H9 (cell line): ENCODE results near the gene MRPL28. TPM values are rescaled to one million over a fixed set of nuclear protein-coding genes. Genes with fewer than 3 reads are reported as not detected.

Experiments
- DNase-seq: peaks from one replicate; pipeline ENCODE4 v3.0.0-alpha.2; 2017
- H2AFZ ChIP-seq: one replicate; pipeline ENCODE4 v1.6.1; 2013; ENCODE audit warnings: mild to moderate bottlenecking, low read length, control low read depth, moderate library complexity
- H2AK5ac ChIP-seq: 2 replicates; pipeline ENCODE4 v1.6.1; 2013; ENCODE audit warnings: low read length, control low read depth, mixed read lengths; ENCODE audit not compliant: insufficient read length
- H2BK120ac ChIP-seq: one replicate; pipeline ENCODE4 v1.6.1; 2013; ENCODE audit warnings: low read depth, mild to moderate bottlenecking, low read length, control low read depth, inconsistent platforms; ENCODE audit not compliant: poor library complexity, severe bottlenecking
- H2BK12ac ChIP-seq: 2 replicates; pipeline ENCODE4 v1.6.1; 2013; ENCODE audit warnings: low read length, control low read depth, mixed read lengths, low read depth; ENCODE audit not compliant: insufficient read length
- H2BK15ac ChIP-seq: 2 replicates; pipeline ENCODE4 v1.6.1; 2013; ENCODE audit warnings: low read depth, low read length, control low read depth
- H2BK20ac ChIP-seq: one replicate; pipeline ENCODE4 v1.6.1; 2013; ENCODE audit warnings: low read depth, mild to moderate bottlenecking, low read length, control low read depth, inconsistent platforms; ENCODE audit not compliant: poor library complexity, severe bottlenecking
- H2BK5ac ChIP-seq: 2 replicates; pipeline ENCODE4 v1.6.1; 2013; ENCODE audit warnings: low read length, control low read depth, mixed read lengths; ENCODE audit not compliant: insufficient read length
- H3K14ac ChIP-seq: 2 replicates; pipeline ENCODE4 v1.6.1; 2013; ENCODE audit warnings: low read length, control low read depth; ENCODE audit not compliant: insufficient read depth
- H3K18ac ChIP-seq: 2 replicates; pipeline ENCODE4 v1.6.1; 2013; ENCODE audit warnings: low read depth, mild to moderate bottlenecking, mixed read lengths, low read length, control low read depth; ENCODE audit not compliant: insufficient read length
- H3K23ac ChIP-seq: 2 replicates; pipeline ENCODE4 v1.6.1; 2013; ENCODE audit warnings: low read length, control low read depth, mixed read lengths, low read depth; ENCODE audit not compliant: insufficient read length
- H3K23me2 ChIP-seq: 2 replicates; pipeline ENCODE4 v1.6.1; 2013; ENCODE audit warnings: low read depth, mild to moderate bottlenecking, mixed read lengths, low read length, control low read depth; ENCODE audit not compliant: insufficient read length, poor library complexity, severe bottlenecking
- H3K27ac ChIP-seq: 2 replicates; pipeline ENCODE4 v1.5.1; 2013; ENCODE audit warnings: low read length, control low read depth, mixed read lengths, low read depth; ENCODE audit not compliant: insufficient read length
- H3K27me3 ChIP-seq: 2 replicates; pipeline ENCODE4 v1.6.1; 2013; ENCODE audit warnings: low read length, control low read depth, inconsistent platforms; ENCODE audit not compliant: insufficient read depth
- H3K4ac ChIP-seq: 2 replicates; pipeline ENCODE4 v1.6.1; 2013; ENCODE audit warnings: low read depth, mild to moderate bottlenecking, control low read depth, inconsistent platforms, low read length, moderate library complexity
- H3K4me1 ChIP-seq: 2 replicates; pipeline ENCODE4 v1.6.1; 2013; ENCODE audit warnings: low read length, control low read depth, inconsistent platforms; ENCODE audit not compliant: insufficient read depth
- H3K4me2 ChIP-seq: 2 replicates; pipeline ENCODE4 v1.6.1; 2013; ENCODE audit warnings: low read length, control low read depth, mixed read lengths; ENCODE audit not compliant: insufficient read length, insufficient read depth
- H3K56ac ChIP-seq: 2 replicates; pipeline ENCODE4 v1.6.1; 2013; ENCODE audit warnings: low read depth, mild to moderate bottlenecking, mixed read lengths, low read length, control low read depth; ENCODE audit not compliant: insufficient read length
- H3K79me1 ChIP-seq: 2 replicates; pipeline ENCODE4 v1.6.1; 2013; ENCODE audit warnings: low read depth, mild to moderate bottlenecking, moderate library complexity, low read length, control low read depth, inconsistent platforms; ENCODE audit not compliant: insufficient read depth, poor library complexity, severe bottlenecking
- H3K79me2 ChIP-seq: 2 replicates; pipeline ENCODE4 v1.6.1; 2013; ENCODE audit warnings: low read length, control low read depth, inconsistent platforms; ENCODE audit not compliant: insufficient read depth
- H3K9ac ChIP-seq: 2 replicates; pipeline ENCODE4 v1.6.1; 2013; ENCODE audit warnings: low read length, control low read depth, mixed read lengths; ENCODE audit not compliant: insufficient read length; ENCODE audit errors: extremely low read depth
- H3K9me3 ChIP-seq: one replicate; pipeline ENCODE4 v1.6.1; 2013; ENCODE audit warnings: low read depth, low read length, inconsistent platforms; ENCODE audit not compliant: control insufficient read depth
- H3T11ph ChIP-seq: one replicate; pipeline ENCODE4 v1.6.1; 2013; ENCODE audit warnings: mild to moderate bottlenecking, low read length, control low read depth, inconsistent platforms
- H4K20me1 ChIP-seq: one replicate; pipeline ENCODE4 v1.6.1; 2013; ENCODE audit not compliant: control insufficient read depth, insufficient read length, insufficient read depth
- H4K5ac ChIP-seq: 2 replicates; pipeline ENCODE4 v1.6.1; 2013; ENCODE audit warnings: low read depth, mild to moderate bottlenecking, mixed read lengths, low read length, control low read depth; ENCODE audit not compliant: insufficient read length
- H4K8ac ChIP-seq: replicated peaks from 2 replicates; pipeline ENCODE4 v1.6.1; 2013; ENCODE audit warnings: low read length, control low read depth, mixed read lengths, low read depth; ENCODE audit not compliant: insufficient read length
- H4K91ac ChIP-seq: 2 replicates; pipeline ENCODE4 v1.6.1; 2013; ENCODE audit warnings: low read depth, mild to moderate bottlenecking, moderate library complexity, mixed read lengths, low read length, control low read depth; ENCODE audit not compliant: insufficient read length
- H3K27ac Mint-ChIP-seq, 3 experiments: 2 replicates in 2 of 3; 3 replicates in 1 of 3; pipeline ENCODE4 v1.8.0; 2020 to 2021; ENCODE audit warnings: mixed read lengths in 3 of 3, mild to moderate bottlenecking in 1 of 3, moderate library complexity in 1 of 3
- H3K27me3 Mint-ChIP-seq: 2 replicates; pipeline ENCODE4 v1.8.0; 2021; ENCODE audit warnings: low read depth, mild to moderate bottlenecking, moderate library complexity, mixed read lengths
- H3K36me3 Mint-ChIP-seq, 3 experiments: 2 replicates in 2 of 3; 3 replicates in 1 of 3; pipeline ENCODE4 v1.8.0; 2020 to 2021; ENCODE audit warnings: low read depth in 3 of 3, mixed read lengths in 3 of 3; ENCODE audit not compliant: insufficient read depth in 1 of 3
- H3K4me1 Mint-ChIP-seq, 2 experiments: 2 replicates each; pipeline ENCODE4 v1.8.0; 2020; ENCODE audit warnings: mixed read lengths in 2 of 2
- H3K4me3 Mint-ChIP-seq, 2 experiments: 2 replicates in 1 of 2; 3 replicates in 1 of 2; pipeline ENCODE4 v1.8.0; 2020 to 2021; ENCODE audit warnings: mild to moderate bottlenecking in 2 of 2, mixed read lengths in 2 of 2, moderate library complexity in 1 of 2
- H3K9me3 Mint-ChIP-seq, 2 experiments: 2 replicates in 1 of 2; 3 replicates in 1 of 2; pipeline ENCODE4 v1.8.0; 2020; ENCODE audit warnings: mild to moderate bottlenecking in 2 of 2, mixed read lengths in 2 of 2, moderate library complexity in 1 of 2
- CTCF ChIP-seq: fragments of 200-600 bp; sonication (generic); conservative IDR thresholded peaks from 3 replicates; pipeline ENCODE4 v1.8.0; 2021; ENCODE audit warnings: antibody characterized with exemption, mild to moderate bottlenecking
- WGBS: extraction: QIAGEN DNeasy Blood & Tissue Kit; methylation state at CpG from one replicate; pipeline ENCODE4 v1.1.7; 2013; ENCODE audit warnings: missing lambda C conversion rate, low lambda C conversion rate, mixed read lengths; ENCODE audit not compliant: insufficient read length; ENCODE audit errors: extremely low coverage; 5-methylcytosine and 5-hydroxymethylcytosine counted together
- total RNA-seq: library from RNA; stranded (reverse); gene quantifications from 2 replicates; pipeline ENCODE4 v1.2.1, GENCODE V29; 2021

MRPL28 gene
- total RNA-seq, 1 experiment from 2014 or later = 154 TPM

GRCh38 chr16:359067-359763 lies 11.1 kb downstream of the MRPL28 start:
- Histone ChIP-seq H3K56ac (no peak overlapping the region), H3K18ac (no peak overlapping the region), H3K23ac (no peak overlapping the region), H3K27ac (no peak overlapping the region), H4K91ac (no peak overlapping the region), H4K5ac (no peak overlapping the region), H2BK120ac (no peak overlapping the region), H3K9ac (no peak overlapping the region), H3K23me2 (no peaks in the 10 kb centered on the region), H3K27me3 (no peaks in the 10 kb centered on the region), H3K4me1 (no peaks in the 10 kb centered on the region), H2BK15ac (no peak overlapping the region), H3K4me2 (no peak overlapping the region), H4K20me1 (no peaks in the 10 kb centered on the region), H3K79me1 (no peaks in the 10 kb centered on the region), H3K79me2 (no peaks in the 10 kb centered on the region), H2AFZ (no peak overlapping the region), H4K8ac (no peak overlapping the region), H3K14ac (no peak overlapping the region; the same call in 1 of the 2 replicates), H2BK20ac (no peak overlapping the region), H2AK5ac (no peak overlapping the region), H2BK5ac (no peak overlapping the region), H2BK12ac (no peak overlapping the region), H3T11ph (no peak overlapping the region), H3K4ac (no peak overlapping the region), H3K9me3 (no peaks in the 10 kb centered on the region)
- no peak for TF ChIP-seq CTCF
- H3K9me3 Mint-ChIP-seq = no peaks in the 10 kb centered on the region
- no CpG with 5 or more reads among the region's 19 CpGs for WGBS
- peaks cover 9% of the 10 kb centered on the region for H3K27me3 Mint-ChIP-seq
- H3K4me3 Mint-ChIP-seq = no peak overlapping the region
- peaks cover 4 to 14% of the 10 kb centered on the region in 2 experiments; a peak in 3 of 4 replicates for H3K4me1 Mint-ChIP-seq
- no peak for DNase-seq
- no peak overlapping the region for H3K27ac Mint-ChIP-seq
- H3K36me3 Mint-ChIP-seq = no peaks in the 10 kb centered on the region
